HG02588 (cell line): ENCODE measurements around the gene ANKRD42.
A peak's percentile ranks its signal among the peaks of the same experiment; 100 is the strongest.
"Not testable (repeated sequence)": the region's sequence is repeated elsewhere in the genome, so short reads cannot be mapped to it uniquely, and the experiment has no call there.

Experiments used
- ATAC-seq: cut with Tn5 transposase; IDR thresholded peaks from one replicate; pipeline ENCODE4 v1.9.1; 2021; ENCODE audit warnings: mild to moderate bottlenecking, moderate library complexity; ENCODE audit not compliant: unreplicated experiment

The ANKRD42 gene

DNA sequence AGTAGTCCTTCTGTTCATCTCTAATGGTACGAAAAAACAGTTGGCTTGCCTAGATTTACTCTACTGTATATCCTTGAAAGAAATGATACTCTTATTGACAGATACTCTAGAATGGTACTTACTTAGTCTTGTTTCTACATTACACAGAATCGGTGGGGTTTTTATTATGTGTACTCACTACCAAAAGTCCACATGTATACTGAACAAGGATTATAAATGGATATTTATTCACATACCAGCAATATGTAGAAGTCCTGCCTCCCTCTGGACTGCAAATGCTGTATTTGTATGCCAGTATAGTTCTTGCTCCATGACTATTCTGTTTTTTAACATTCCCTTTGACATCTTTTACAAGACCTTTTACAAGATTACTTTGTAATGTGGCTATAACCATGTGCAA is 22.6 kb upstream of the ANKRD42 start:
- no peak for ATAC-seq

DNA sequence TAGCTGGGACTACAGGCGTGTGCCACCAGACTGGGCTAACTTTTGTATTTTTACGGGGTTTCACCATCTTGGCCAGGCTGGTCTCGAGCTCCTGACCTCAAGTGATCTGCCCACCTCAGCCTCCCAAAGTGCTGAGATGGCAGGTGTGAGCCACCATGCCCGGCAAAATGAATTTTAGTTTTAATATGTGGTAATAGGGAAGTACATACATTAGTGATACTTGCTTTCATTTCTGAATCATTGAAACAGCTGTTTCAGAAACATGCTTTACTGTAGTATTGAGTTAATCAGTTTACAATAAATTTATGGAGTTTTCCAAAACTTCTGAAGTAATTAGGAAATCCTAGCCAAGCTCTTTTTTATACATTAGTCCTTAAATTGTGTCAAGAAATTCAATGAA is 21.0 kb upstream of the ANKRD42 start:
- no peak for ATAC-seq

DNA sequence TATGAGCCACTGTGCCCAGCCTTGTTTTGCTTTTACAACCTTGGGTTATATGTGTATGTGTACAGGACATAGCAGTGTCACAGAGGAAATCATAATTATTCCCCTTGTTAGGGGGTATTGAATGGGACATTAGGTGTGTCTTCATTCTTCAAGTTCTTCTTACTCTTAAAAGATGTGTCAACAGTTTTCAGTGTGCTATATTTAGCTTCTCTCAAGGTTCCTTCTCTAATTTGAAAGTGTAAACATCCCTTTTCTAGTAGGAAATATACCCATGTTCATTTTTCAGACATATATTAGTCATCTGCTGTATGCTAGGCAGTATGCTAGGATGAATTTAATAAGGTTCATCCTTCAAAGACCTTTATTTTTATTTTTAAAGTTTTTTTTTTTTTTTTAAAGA is 19.5 kb upstream of the ANKRD42 start:
- ATAC-seq = peak; percentile 52

DNA sequence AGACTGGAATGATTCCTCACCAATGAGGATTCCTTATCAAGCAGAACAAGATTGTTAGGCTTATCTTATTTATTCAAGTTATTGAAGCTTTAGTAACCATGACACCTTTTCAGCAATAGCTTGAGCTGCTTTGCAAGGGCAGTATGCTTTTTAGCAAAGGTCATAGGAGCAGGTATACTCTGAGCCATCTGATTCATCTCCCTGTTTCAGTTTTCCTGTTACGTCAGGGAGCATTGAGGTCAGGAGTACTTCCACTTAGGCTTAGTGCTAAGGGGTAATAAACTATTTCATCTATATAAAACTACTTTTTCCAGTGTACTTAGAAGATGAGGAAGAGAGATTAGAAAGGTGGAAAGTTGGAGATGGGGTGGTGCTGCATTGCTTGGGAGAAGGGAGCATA is 17.7 kb upstream of the ANKRD42 start:
- no peak for ATAC-seq

DNA sequence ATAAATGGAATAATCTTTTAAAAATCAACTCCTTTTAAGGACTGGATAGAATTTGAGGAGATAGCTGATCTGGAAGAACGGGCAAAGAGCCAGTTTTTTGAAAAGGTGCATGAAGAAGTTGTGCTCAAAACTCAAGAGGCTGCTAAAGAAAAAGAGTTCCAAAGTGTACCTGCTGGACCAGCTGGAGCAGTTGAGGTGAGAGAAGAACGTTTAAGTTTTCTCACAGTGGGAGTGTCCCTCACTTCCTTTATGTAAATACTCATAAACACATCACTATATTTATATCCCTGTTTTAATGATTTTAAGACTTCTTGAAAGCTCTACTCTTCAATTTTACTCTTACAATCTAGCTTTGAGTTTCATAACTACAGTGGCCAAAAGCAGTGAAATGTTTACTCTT is 11.7 kb upstream of the ANKRD42 start:
- ATAC-seq = no peak

DNA sequence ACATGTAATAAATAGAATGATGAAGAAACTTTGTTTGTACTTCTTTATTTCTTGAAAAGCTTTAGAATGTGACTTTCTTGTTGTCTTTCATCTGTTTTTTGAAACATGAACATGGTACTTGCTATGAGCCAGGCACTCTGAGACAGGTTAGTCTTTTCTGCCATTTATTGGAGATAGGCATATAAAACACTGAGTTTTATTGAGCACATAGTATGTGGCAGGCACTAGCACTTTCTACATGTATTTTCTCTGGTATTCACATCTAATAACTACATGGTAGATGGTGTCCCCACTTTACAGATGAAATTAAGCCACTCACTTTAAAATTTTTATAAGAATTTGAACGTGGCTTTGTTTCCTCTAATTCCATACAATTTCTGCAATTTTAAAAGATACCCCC is 7.7 kb upstream of the ANKRD42 start:
- ATAC-seq = no peak

DNA sequence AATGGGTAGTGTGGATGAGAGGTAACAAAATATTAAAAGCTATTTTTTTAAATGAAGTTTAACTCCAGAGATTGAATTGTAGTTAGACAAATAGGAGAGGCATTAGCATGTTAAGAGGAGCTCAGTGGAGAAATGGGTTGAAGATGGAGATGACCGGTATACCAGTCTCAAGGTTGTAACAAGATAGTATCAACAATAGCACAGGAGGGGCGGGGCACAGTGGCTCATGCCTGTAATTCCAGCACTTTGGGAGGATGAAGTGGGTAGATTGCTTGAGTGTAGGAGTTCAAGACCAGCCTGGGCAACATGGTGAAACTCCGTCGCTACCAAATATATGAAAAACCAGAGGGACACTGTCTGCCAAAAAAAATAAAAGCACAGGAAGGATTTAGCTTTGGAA is 6.0 kb upstream of the ANKRD42 start:
- ATAC-seq = no peak

DNA sequence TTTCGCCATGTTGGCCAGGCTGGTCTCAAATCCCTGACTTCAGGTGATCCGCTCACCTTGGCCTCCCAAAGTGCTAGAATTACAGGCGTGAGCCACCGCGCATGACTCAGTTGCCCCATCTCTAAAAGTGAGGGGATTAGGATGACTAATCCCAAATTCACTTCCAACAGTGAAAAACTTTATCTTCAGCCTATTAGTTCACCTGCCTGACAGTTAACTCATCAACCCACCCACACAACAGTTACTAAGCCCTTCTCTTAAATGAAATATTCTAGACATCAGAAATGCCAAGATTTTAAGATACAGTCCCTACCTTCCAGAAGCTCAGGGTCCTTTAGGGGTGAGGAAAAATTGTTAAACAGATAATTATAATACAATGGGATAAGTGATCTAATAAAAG is 2.0 kb upstream of the ANKRD42 start:
- no peak for ATAC-seq

DNA sequence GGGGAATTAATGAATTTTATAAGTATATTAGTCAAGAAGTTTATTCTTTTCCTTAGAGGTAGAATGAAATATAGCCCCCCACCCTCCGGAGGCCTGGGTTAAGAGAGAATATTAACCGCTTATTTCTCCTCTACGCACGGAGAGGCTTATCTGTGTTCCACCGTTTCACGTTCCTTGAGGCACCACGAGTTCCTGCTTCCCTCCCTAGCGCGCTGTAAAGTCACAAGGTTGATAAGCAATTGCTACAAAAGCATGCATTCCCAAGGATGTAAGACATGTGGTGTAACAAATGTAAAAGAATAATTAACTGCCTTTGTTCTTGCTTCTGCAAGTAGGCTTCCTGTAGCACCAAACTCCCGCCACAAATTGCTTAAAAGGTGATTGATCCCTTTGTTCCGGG is 1.5 kb upstream of the ANKRD42 start:
- ATAC-seq = no peak

DNA sequence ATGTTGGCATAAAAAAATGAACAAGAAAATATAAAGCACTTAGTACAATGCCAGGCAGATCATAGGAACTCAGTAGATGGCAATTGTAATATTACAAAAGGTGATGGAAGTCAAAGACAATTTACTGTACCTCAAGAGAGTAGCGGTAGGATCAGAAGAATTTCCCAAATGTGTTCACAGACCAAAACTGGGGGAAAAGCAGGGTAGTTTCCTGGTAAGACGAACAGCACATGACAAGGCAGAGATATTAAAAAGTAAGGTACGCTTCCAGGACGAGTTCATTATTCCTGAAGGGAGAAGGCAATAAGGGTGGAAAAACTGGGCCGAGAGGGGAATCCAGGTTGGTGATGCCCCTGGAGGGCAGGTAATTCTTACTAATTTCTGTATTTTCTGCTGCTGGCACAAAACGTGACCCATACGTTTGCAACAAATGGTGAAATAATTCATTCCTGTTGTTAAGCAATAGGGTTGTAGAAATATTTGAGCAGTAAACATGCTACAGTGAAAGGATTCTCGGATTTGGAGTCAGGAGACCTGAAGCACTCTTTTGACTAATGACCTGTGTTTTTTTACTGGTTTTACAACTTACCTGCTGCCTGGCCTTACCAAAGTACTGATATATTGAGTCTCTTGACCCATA is 786 bp upstream of the ANKRD42 start:
- no peak for ATAC-seq

DNA sequence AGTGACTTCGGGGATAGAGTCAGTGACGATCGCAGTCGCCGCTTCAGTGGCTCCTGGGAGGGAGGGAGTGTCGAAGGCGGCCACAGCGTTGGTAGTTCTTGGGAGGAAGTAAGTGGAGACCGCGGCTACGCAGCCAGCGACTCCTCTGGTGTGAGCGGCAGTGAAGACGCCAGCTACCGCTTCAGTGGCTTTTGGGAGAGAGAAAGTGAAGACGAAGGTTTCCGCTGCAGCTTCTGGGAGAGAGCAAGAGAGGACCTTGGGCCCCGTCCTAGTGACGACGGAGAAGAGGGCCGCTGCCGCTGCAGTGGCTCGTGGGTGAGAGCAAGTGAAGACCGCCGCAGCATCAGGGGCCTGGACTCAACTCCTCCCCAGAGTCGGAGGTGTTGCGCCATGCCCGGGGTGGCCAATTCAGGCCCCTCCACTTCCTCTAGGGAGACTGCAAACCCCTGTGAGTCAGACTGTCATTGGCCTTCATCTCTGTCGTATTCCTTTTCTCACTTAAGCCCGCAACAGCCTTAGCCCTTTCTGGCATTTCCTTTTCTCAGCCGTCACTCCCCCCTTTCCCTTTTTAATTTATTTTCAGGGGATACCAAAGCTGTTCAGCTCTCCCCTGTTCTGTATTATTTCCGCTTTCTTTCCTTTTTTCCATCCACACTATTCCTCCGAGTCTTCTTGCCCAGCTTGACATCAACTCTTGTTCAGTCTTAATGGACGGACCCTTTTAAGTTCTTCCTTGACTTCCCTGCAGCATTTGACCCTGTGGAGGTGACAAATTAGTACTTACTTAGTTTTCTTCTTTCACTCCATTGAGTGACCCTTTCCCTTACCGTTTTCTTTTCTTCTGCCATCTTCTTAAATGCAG is 1.0 kb downstream of the ANKRD42 start:
- ATAC-seq = peak; percentile 48

DNA sequence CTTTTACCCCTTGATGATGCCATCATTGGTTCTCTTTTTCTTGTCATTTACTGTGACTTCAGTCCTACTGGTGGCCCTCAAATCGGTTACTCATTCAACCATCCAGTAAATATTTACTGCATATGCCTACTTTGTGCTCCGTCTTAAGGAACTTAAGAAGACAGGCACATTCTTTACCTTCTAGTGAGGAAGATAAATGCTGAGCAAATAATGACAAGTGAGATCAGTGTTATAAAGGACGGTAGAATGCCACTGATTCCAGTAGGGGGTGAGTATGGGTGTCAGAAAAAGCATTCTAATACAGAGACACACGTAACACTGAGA is 1.6 kb downstream of the ANKRD42 start:
- ATAC-seq = no peak

DNA sequence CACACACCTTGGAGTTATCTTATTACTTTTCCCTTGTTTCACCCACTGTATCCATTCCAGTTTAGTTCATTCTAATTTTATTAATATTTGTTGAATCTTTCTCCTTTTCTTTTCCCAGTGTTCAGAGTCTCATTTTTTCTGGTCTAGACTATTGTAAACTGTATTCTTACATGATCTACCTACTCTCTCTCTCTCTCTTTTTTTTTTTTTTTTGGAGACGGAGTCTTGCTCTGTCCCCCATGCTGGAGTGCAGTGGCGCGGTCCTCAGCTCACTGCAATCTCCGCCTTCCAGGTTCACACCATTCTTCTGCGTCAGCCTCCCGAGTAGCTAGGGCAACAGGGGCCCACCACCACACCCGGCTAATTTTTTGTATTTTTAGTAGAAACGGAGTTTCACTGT is 2.1 kb downstream of the ANKRD42 start:
- ATAC-seq = no peak

DNA sequence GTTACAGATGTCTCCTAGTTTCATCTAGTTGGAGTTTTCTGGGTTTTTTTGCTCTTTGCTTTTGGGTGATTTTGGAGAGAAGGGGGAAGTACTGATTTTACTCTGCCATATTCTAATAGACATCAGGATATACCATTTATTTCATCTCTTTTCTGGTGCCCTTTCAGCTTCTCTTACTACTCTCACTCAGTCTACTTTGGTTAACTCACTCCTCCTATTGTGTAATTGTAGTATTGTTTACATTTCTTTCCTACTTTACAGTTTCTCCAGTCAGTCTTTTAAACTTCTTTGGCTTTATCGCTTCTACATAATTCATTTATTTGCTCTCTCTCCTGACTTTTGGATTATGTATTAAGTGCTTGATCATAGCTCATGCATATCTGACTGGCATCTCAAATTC is 6.5 kb downstream of the ANKRD42 start:
- ATAC-seq = no peak

DNA sequence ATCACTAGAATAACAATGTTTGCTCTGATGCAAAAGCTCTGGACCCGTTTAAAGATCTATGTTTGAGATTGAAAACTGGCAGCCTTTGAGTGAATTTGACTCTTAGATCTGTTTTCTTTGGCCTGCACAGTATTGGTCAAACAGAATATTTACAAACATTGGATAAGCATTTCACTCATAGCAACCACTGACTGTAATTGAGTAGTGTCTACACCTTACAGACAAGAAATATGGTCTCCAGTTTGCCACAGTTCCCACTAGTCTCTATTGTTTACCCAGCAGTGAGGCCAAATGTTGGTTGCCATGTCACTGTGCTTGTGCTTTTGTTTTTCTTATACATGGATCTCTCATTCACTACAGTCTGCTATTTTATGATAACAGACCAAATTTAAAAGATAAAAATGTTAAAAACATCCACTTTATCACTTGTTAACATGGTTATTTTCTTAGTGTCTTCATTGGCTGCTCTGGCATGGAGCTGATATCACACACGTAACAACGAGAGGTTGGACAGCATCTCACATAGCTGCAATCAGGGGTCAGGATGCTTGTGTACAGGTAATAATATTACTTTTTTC is 12.2 kb downstream of the ANKRD42 start:
- no peak for ATAC-seq

DNA sequence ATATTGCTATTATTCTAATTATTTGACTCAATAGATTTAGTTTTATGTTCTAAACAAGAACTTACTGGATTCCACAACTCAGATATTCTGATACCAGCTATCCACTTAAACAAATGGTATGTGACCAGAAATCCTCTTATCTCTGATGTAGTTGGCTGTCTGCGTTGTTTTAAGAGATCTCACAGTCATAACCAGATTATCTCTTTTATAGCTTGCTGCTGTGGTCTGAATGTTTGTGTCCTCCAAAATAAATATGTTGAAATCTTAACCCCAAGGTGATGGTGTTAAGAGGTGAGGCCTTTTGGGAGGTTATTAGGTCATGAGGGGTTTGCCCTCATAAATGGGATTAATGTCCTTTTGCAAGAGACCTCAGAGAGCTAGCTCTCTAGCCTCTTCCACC is 12.7 kb downstream of the ANKRD42 start:
- no peak for ATAC-seq

DNA sequence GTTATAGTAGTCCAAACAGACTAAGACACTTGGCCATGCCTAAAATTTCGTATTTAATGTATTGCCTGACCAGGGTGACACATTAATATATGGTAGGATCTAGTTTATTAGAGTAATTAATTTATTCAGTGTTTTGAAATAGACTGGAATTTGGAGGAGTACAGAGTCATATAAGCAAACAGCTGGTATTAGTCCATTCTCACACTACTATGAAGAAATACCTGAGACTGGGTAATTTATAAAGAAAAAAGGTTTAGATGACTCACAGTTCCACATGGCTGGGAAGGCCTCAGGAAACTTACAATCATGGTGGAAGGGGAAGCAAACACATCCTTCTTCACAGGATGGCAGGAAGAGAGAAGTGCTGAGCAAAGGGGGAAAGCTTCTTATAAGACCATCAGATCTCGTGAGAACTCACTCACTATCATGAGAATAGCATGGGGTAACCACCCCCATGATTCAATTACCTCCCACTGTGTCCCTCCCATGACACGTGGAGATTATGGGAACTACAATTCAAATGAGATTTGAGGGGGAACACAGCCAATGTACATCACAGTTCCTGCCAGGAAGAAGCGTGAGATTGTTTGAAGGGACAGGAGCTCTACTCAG is 13.4 kb downstream of the ANKRD42 start:
- ATAC-seq = not testable (repeated sequence)

DNA sequence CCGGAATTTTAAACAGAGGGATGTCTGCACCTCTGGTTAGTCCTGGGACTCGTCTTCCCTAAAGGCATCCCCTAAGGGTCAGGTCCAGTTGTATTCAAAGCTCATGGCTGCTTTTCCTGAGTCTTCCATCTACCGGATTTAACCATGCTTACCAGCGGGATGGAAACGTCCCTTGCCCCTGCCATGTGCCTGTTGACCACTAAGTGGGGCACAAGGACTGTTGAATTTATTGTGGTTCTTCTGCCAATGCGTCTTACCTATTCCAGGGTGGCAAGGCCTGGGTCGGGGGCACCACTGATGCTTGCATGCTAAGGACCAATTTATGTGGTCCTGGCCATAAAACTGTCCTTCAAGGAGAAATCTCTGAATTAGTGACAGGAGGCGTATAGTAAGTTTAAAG is 25.6 kb downstream of the ANKRD42 start:
- ATAC-seq = no peak

DNA sequence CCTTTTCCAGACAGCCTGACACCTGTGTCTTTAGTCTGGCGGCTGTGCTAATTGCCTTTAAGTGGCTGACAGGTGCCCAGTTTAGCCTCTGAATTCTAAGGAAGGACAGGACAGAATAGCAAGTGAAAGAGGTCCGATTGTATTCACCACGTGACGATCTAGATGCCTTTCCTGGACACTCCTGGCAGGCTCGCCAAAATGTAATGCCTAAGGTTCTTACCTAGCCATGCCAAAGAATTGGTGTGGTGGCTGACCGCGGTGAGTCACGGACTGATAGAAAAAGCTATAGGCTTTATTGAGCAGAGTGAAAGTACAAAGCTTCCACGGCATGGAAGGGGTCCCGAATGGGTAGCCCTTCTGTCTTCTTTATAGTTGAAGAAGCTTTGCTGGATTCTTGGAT is 26.7 kb downstream of the ANKRD42 start:
- ATAC-seq = no peak

DNA sequence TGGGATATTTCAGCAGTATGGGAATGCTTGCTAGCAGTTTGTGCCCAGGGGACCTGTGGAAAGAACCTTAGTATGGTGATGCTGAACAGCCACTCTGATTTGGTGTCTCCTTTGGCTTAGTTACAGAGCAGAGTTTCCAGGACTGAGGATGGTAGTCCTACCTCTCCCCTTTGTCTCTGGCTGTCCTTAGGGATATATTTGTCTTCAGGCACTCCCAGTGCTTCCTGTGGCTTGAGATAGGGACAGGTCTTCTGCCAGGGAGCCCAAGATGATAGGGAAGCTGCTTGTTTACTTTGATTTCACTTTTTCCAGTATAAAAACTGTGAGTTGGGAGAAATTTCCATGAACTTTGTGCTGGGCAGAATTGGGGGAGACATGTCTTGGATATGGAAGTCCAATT is 28.2 kb downstream of the ANKRD42 start:
- no peak for ATAC-seq

DNA sequence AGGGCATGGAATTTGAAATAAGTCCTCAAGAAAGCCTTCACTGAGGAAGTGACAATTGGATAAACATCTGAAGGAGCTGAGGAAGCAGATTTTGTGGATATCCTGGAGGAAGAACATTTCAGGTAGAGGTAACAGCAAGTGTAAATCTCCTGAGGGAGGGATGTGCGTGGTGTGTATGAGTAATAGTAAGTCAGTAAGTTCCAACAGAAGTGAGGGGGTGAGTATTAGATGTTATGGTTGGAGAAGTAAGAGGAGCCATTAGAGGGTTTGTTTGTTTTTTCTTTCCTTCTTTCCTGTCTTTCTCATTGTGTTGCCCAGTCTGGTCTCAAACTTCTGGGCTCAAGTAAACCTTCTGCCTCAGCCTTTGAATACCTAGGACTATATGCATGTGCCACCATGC is 29.0 kb downstream of the ANKRD42 start:
- ATAC-seq = no peak

DNA sequence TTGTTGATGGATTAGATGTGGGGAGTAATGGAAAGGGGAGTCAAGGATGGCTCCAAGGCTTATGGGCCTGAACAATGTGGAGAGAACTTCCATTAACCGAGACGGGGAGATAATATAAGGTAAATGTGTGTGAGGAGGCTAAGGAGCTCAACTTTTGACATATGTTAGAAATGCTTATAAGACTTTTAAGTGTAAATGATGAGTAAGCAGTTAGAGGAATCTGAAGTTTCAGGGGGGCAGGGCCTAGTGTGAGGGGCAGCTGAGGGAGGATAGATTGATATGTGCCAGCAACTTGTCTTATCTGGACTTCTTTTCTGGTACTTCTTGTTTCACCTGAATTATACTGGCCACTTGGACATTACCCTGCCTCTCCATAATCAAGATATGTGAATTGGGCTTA is 29.9 kb downstream of the ANKRD42 start:
- no peak for ATAC-seq
